Right lobe of liver (tissue), 4 donors: ENCODE measurements around the gene POLR3F.

ENCODE experiments used
- CTCF ChIP-seq, 4 donors: fragments of 200-600 bp in 3 of 4; fragments of 450-650 bp in 1 of 4; IDR thresholded peaks; one replicate each; pipeline versions ENCODE4 v1.5.1 to v1.8.0; 2016 to 2022; ENCODE audit warnings: antibody characterized with exemption in 4 of 4, mild to moderate bottlenecking in 2 of 4
- POLR2A ChIP-seq: fragments of 450-650 bp; IDR thresholded peaks from one replicate; pipeline ENCODE4 v1.6.1; 2017; ENCODE audit warnings: antibody characterized with exemption, mild to moderate bottlenecking
- donor health status: DM: no; HTN: no; CAD: no.
- donor health status: DM: no; HTN: no; CAD: no.
- donor health status: DM: no; HTN: yes; CAD: no.

- TF ChIP-seq POLR2A (no peak), CTCF (IDR thresholded peaks at IDR 0.05) (no peak)
These were observed 30.4 kb downstream of the POLR3F start for GRCh38 chr20:18497603-18498002.
